SK-N-SH (cell line): ENCODE measurements around the gene RAD51B. TPM values are rescaled to one million over a fixed set of nuclear protein-coding genes. Genes with fewer than 3 reads are reported as not detected.

ENCODE experiments used
- CTCF ChIA-PET: fragments of 300-600, 350-600 bp; formaldehyde crosslinking; extraction: SDS; loops from one replicate; lab custom pipeline; 2021; lab: Yijun Ruan, JAX
- POLR2A ChIA-PET: fragments of 350-600 bp; sonication (Branson Sonifier 250); formaldehyde crosslinking; extraction: SDS; loops from one replicate; lab custom pipeline; 2020; ENCODE audit warnings: antibody characterized with exemption, inconsistent platforms; lab: Yijun Ruan, JAX
- DNase-seq: peaks from one replicate; pipeline ENCODE4 v3.0.0; 2012
- H2AFZ ChIP-seq: fragments of 200-600 bp; sonication (generic); 2 replicates; pipeline ENCODE4 v1.8.1; 2016; ENCODE audit warnings: antibody characterized with exemption, mild to moderate bottlenecking, low read depth
- H3F3A ChIP-seq: fragments of 200-600 bp; sonication (generic); replicated peaks from 2 replicates; pipeline ENCODE3; 2016; ENCODE audit warnings: antibody characterized with exemption, mild to moderate bottlenecking; ENCODE audit not compliant: insufficient read depth
- H3K27ac ChIP-seq, 2 experiments: fragments of 200-500 bp in 1 of 2; fragments of 200-600 bp in 1 of 2; sonication (Bioruptor generic) in 1 of 2; sonication (generic), shearing (Covaris generic) in 1 of 2; 2 replicates each; pipeline versions ENCODE4 v1.5.1 to v1.6.1; 2014 to 2016; ENCODE audit warnings: low read depth in 2 of 2, inconsistent platforms in 1 of 2, low read length in 1 of 2, mild to moderate bottlenecking in 1 of 2, mixed read lengths in 1 of 2
- H3K27me3 ChIP-seq: fragments of 200-600 bp; sonication (generic), shearing (Covaris generic); 2 replicates; pipeline ENCODE4 v1.6.1; 2016; ENCODE audit warnings: mixed run types; ENCODE audit not compliant: insufficient read depth
- H3K36me3 ChIP-seq, 2 experiments: fragments of 200-500 bp in 1 of 2; fragments of 200-600 bp in 1 of 2; sonication (Bioruptor generic) in 1 of 2; sonication (generic) in 1 of 2; replicated peaks in 1 of 2; 2 replicates each; pipeline versions ENCODE3 to v1.5.1; 2014 to 2016; ENCODE audit warnings: low read length in 1 of 2, mild to moderate bottlenecking in 1 of 2; ENCODE audit not compliant: insufficient read depth in 2 of 2, control insufficient read depth in 1 of 2
- H3K4me1 ChIP-seq, 2 experiments: fragments of 200-500 bp in 1 of 2; fragments of 200-600 bp in 1 of 2; sonication (Bioruptor generic) in 1 of 2; sonication (generic), shearing (Covaris generic) in 1 of 2; 2 replicates each; pipeline versions ENCODE4 v1.5.1 to v1.6.1; 2014 to 2016; ENCODE audit warnings: low read depth in 1 of 2, low read length in 1 of 2, mixed run types in 1 of 2; ENCODE audit not compliant: insufficient read depth in 2 of 2, control insufficient read depth in 1 of 2
- H3K4me2 ChIP-seq: fragments of 200-600 bp; sonication (generic), shearing (Covaris generic); 2 replicates; pipeline ENCODE4 v1.6.1; 2017; ENCODE audit warnings: mixed run types
- H3K4me3 ChIP-seq, 2 experiments: fragments of 200-500 bp in 1 of 2; fragments of 200-600 bp in 1 of 2; sonication (Bioruptor generic) in 1 of 2; sonication (generic), shearing (Covaris generic) in 1 of 2; 2 replicates each; pipeline versions ENCODE4 v1.5.1 to v1.8.1; 2014 to 2016; ENCODE audit warnings: low read depth in 2 of 2, inconsistent platforms in 1 of 2, low read length in 1 of 2, mild to moderate bottlenecking in 1 of 2, mixed read lengths in 1 of 2, moderate library complexity in 1 of 2
- H3K79me2 ChIP-seq: fragments of 200-600 bp; sonication (generic); 2 replicates; pipeline ENCODE4 v1.8.1; 2017; ENCODE audit warnings: mild to moderate bottlenecking; ENCODE audit not compliant: insufficient read depth
- H3K9ac ChIP-seq: fragments of 200-600 bp; sonication (generic); 2 replicates; pipeline ENCODE4 v1.6.1; 2017; ENCODE audit warnings: mixed run types
- H3K9me2 ChIP-seq: fragments of 200-600 bp; sonication (generic); 2 replicates; pipeline ENCODE4 v1.6.1; 2017; ENCODE audit warnings: mixed run types
- H3K9me3 ChIP-seq: fragments of 200-600 bp; sonication (generic); 2 replicates; pipeline ENCODE4 v1.6.1; 2017; ENCODE audit warnings: mixed run types, mild to moderate bottlenecking, moderate library complexity
- H4K20me1 ChIP-seq: fragments of 200-600 bp; sonication (generic); 2 replicates; pipeline ENCODE4 v1.6.1; 2017; ENCODE audit warnings: mild to moderate bottlenecking, mixed run types; ENCODE audit not compliant: insufficient read depth
- CTCF ChIP-seq: fragments of 200-600 bp; sonication (generic); IDR thresholded peaks from 2 replicates; pipeline ENCODE4 v1.6.1; 2017; ENCODE audit warnings: antibody characterized with exemption, mild to moderate bottlenecking, moderate library complexity
- ELF1 ChIP-seq: IDR thresholded peaks from 2 replicates; pipeline ENCODE4 v1.4.0; 2012
- EP300 ChIP-seq, 2 experiments: IDR thresholded peaks; 2 replicates each; pipeline versions ENCODE4 v1.4.0 to v1.6.1; 2012; ENCODE audit warnings: borderline replicate concordance in 1 of 2, low read depth in 1 of 2, low read length in 1 of 2
- EZH2phosphoT487 ChIP-seq: fragments of 200-600 bp; sonication (generic); IDR thresholded peaks from 2 replicates; pipeline ENCODE4 v1.6.1; 2017; ENCODE audit warnings: low read depth, mixed run types, mild to moderate bottlenecking, antibody characterized with exemption, moderate library complexity, borderline replicate concordance
- FOXJ3 ChIP-seq: sonication (generic); formaldehyde crosslinking; IDR thresholded peaks from 2 replicates; pipeline ENCODE4 v1.5.1; 2020; ENCODE audit warnings: mild to moderate bottlenecking, missing genetic modification reagents
- FOXM1 ChIP-seq: IDR thresholded peaks from 2 replicates; pipeline ENCODE4 v1.4.0; 2012; ENCODE audit warnings: low read depth, mild to moderate bottlenecking
- GATA2 ChIP-seq: sonication (generic); formaldehyde crosslinking; IDR thresholded peaks from 2 replicates; pipeline ENCODE4 v1.5.0; 2020; ENCODE audit warnings: mild to moderate bottlenecking, missing genetic modification reagents
- IRF3 ChIP-seq: fragments of 150-350 bp; IDR thresholded peaks from 2 replicates; pipeline ENCODE4 v1.6.1; 2016; ENCODE audit warnings: mild to moderate bottlenecking, low read depth, low read length
- MAX ChIP-seq: IDR thresholded peaks from 2 replicates; pipeline ENCODE4 v1.4.0; 2012; ENCODE audit warnings: low read depth
- MEF2A ChIP-seq: IDR thresholded peaks from 2 replicates; pipeline ENCODE4 v1.4.0; 2012; ENCODE audit warnings: low read depth, borderline replicate concordance
- MXI1 ChIP-seq: IDR thresholded peaks from 2 replicates; pipeline ENCODE4 v1.6.1; 2012; ENCODE audit warnings: mild to moderate bottlenecking, low read depth, low read length, improper control_type of control experiment
- NFIC ChIP-seq: IDR thresholded peaks from 2 replicates; pipeline ENCODE4 v1.4.0; 2012; ENCODE audit warnings: borderline replicate concordance
- PBX3 ChIP-seq: IDR thresholded peaks from 2 replicates; pipeline ENCODE4; 2012
- POLR2AphosphoS5 ChIP-seq: IDR thresholded peaks from 2 replicates; pipeline ENCODE4 v1.6.1; 2012; ENCODE audit warnings: low read depth, low read length
- RAD21 ChIP-seq: IDR thresholded peaks from 2 replicates; pipeline ENCODE4 v1.6.1; 2012; ENCODE audit warnings: mild to moderate bottlenecking, low read length
- SMC3 ChIP-seq: IDR thresholded peaks from 2 replicates; pipeline ENCODE4 v1.6.1; 2012; ENCODE audit warnings: low read depth, low read length, improper control_type of control experiment
- TCF12 ChIP-seq: IDR thresholded peaks from 2 replicates; pipeline ENCODE4 v1.4.0; 2012
- YY1 ChIP-seq: IDR thresholded peaks from 2 replicates; pipeline ENCODE4 v1.4.0; 2012; ENCODE audit warnings: low read depth, mild to moderate bottlenecking
- WGBS: methylation state at CpG from one replicate; pipeline ENCODE4 v1.1.6; 2017; ENCODE audit warnings: low lambda C conversion rate; 5-methylcytosine and 5-hydroxymethylcytosine counted together
- polyA plus RNA-seq, 3 experiments: library from polyadenylated mRNA; depleted of rRNA; stranded (reverse); fragments of >200 nt; gene quantifications; 2 replicates each; pipeline ENCODE4 v1.2.3, GENCODE V29; 2012

The RAD51B gene
- polyA plus RNA-seq, 1 of the 3 experiments (the other 2 are of a cell fraction), result 6.0 TPM

- no peak overlapping the region for H3K27ac ChIP-seq
- TF ChIP-seq MXI1, result no peak
- peaks cover 0 to 10% of the 10 kb centered on the region in 2 experiments; a peak in 3 of 4 replicates for H3K4me1 ChIP-seq
- 57% methylated on average over 5 of the region's 5 CpGs for WGBS
- H2AFZ ChIP-seq, result no peak overlapping the region
- H3F3A ChIP-seq, result peaks cover 13% of the 10 kb centered on the region
- H3K9me3 ChIP-seq, result no peaks in the 10 kb centered on the region
- H3K9me2 ChIP-seq, result no peaks in the 10 kb centered on the region
- H3K4me3 ChIP-seq, result no peak overlapping the region
- H3K79me2 ChIP-seq, result no peaks in the 10 kb centered on the region
- POLR2A ChIA-PET, result no interaction called here
- H4K20me1 ChIP-seq, result no peaks in the 10 kb centered on the region
- no peak overlapping the region for H3K9ac ChIP-seq
- CTCF ChIA-PET, result no interaction called here
- DNase-seq, result no peak
- no peaks in the 10 kb centered on the region for H3K27me3 ChIP-seq
- H3K4me2 ChIP-seq, result no peak overlapping the region
- no peaks in the 10 kb centered on the region for H3K36me3 ChIP-seq
Observed at GRCh38 chr14:68673464-68673863, 853.9 kb downstream of the RAD51B start.

- Histone ChIP-seq H3F3A (peaks cover 13% of the 10 kb centered on the region), H3K27ac (peak overlapping the region; percentile 14 to 82; a peak in 3 of 4 replicates), H3K9ac (peak overlapping the region; percentile 29; the same call in 1 of the 2 replicates), H2AFZ (peak overlapping the region; percentile 69), H3K9me3 (no peaks in the 10 kb centered on the region), H3K4me2 (peak overlapping the region; percentile 9; the same call in 1 of the 2 replicates), H3K36me3 (no peaks in the 10 kb centered on the region), H3K27me3 (no peaks in the 10 kb centered on the region), H4K20me1 (no peaks in the 10 kb centered on the region), H3K4me1 (peaks cover 0 to 10% of the 10 kb centered on the region in 2 experiments; a peak in 3 of 4 replicates), H3K4me3 (no peak overlapping the region), H3K79me2 (no peaks in the 10 kb centered on the region), H3K9me2 (no peaks in the 10 kb centered on the region)
- DNase-seq, result no peak
- no peak for TF ChIP-seq POLR2AphosphoS5
- no peak for TF ChIP-seq CTCF
- no peak for TF ChIP-seq EP300 (IDR thresholded peaks at IDR 0.05; ENCODE audit: borderline replicate concordance in 1 of 2, low read depth in 1 of 2, low read length in 1 of 2)
- TF ChIP-seq NFIC, result no peak
- TF ChIP-seq MXI1, result no peak
- TF ChIP-seq GATA2, result no peak
- TF ChIP-seq FOXJ3, result no peak
- TF ChIP-seq SMC3, result no peak
- TF ChIP-seq MEF2A, result no peak
- TF ChIP-seq FOXM1, result no peak
- no peak for TF ChIP-seq PBX3
- no peak for TF ChIP-seq IRF3
- TF ChIP-seq EZH2phosphoT487, result no peak
- TF ChIP-seq RAD21, result no peak
- TF ChIP-seq YY1, result no peak
- no peak for TF ChIP-seq MAX
- no peak for TF ChIP-seq TCF12
- no peak for TF ChIP-seq ELF1
- WGBS, result 91% methylated on average over 5 of the region's 5 CpGs
- POLR2A ChIA-PET, result no interaction called here
- CTCF ChIA-PET, result interaction anchor here (1.9 kb wide), 1 partner anchor 9 kb away, joined by 4 read pairs; no protein-coding TSS in a partner anchor
Observed at GRCh38 chr14:68674538-68675232, 855.1 kb downstream of the RAD51B start.
